ENCODE results near the gene KLF15.

KLF15 gene

DNA sequence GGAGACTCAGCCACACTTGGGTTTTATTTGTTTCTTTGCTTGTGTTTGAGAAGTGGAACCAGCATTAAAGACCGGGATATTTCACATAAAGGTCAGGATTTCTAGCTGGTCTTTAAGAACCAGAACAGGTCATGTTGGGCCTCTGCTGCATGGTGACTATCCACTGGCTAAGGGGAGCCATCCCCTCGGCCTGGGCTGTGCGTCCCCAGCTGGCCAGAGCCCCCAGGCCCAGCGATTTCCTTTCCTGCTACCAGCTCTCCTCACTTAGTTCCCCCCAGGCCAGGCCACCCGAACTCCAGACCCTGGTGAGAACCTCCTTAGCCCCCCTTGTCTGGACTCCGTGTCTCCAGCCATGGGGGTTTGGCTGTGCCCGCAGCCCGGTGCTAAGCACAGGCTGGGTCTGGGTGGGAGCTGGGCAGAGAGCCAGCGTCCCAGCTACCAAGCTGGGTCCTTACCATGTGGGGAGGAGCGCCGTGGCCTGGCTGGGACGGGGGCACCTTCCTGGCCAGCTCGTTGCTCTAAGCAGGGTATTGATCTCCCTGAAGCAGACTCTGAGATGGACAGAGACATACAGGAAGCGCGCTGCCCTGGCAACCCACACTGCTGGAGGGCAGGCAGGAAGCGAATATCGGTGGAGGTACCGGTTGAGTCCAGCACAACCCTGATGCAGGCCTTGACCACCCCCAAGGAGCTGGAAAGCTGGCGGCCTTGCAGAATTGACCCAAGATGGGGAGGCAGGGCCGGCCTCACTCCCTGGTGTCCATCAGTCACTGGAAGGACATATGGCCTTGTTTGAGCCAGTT is 49.4 kb downstream of the KLF15 start:
- H3K4me3 ChIP-seq (ENCODE audit: low read depth, low read length), result no peak overlapping the region

DNA sequence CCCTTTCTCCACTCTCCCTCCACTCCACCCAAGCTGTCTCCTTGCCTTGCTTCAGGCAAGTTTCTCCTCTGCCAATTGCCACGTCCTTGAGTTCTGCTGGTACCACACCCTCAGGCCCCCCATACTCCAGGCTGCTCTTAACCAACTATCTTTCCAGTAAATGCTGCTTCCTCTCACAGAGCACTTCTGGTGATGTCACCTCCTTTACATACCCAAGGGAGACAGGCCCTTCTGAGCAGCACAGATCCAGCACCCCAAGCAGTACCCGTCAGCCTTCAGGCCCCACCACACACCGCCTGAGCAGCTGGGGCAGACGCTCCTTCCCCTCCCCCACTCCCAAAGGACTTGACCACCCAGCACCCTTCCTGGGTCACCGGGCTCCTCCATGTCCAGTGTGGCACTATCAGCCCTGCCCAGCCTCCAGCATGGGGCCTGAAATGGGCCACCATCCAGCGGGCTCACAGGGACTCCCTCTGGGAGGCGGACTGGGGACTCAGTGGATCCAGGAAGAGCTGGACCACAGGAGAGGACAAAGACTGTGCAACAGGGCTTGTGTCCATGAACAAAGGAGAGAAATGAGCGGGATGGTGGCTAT is 50.2 kb downstream of the KLF15 start:
- H3K4me3 ChIP-seq (ENCODE audit: low read depth, low read length), result no peak overlapping the region

DNA sequence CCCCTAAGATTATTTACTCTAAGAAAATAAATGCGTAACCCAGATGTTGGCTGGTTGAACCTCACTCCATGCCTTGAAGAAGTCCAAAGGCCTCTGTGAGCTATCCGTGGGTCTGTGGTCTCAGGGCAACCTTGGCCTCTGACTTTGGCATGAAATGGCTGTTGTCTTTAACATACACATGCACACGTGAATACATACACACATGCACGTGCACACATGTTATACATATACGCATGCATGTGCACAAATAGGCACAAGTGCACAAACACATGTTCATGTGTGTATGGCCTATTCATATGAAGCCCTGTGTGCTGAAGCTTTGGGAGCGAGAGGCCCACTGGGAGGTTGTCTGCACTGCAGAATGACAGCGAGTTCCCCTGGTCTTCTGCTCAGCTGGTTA is 50.8 kb downstream of the KLF15 start:
- H3K4me3 ChIP-seq (ENCODE audit: low read depth, low read length), result no peak overlapping the region

DNA sequence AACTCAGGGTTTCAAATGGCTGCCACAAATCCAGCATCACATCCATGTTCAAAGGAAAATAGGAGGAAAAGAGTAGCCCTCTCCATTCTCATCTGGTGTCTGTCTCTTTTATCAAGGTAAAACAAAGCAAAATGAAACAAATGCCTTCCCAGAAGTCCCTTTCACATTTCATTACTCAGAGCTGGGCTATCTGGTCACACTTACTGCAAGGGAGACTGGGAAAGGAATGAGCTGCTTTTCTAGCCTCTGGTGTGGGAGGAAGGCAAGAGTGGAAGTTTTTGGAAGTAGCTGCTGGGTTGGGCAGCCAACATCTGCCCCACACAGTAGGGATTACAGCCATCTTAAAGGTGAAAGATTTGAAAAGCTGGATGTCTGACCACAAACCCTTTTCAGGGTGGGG is 51.8 kb downstream of the KLF15 start:
- H3K4me3 ChIP-seq (ENCODE audit: low read depth, low read length), result no peak overlapping the region

DNA sequence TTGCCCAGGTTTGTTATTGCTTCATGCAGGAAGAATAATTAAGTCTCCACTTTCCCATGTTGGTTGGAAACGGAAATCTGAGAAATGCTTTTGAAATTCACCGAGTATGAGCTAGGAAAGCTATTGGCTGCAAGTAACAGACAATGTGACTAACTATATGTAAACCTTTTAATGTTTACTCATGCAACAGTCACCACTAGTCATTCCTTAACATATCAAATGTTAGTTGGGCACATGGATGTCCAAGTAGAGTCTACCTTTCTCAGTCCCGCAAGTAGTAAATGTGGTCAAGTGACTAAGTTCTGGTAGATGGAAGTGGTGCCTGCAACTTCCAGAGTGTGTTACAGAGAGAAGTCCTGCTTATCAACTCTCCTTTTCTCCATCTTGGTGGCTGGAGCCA is 52.5 kb downstream of the KLF15 start:
- no peak overlapping the region for H3K4me3 ChIP-seq (ENCODE audit: low read depth, low read length)

DNA sequence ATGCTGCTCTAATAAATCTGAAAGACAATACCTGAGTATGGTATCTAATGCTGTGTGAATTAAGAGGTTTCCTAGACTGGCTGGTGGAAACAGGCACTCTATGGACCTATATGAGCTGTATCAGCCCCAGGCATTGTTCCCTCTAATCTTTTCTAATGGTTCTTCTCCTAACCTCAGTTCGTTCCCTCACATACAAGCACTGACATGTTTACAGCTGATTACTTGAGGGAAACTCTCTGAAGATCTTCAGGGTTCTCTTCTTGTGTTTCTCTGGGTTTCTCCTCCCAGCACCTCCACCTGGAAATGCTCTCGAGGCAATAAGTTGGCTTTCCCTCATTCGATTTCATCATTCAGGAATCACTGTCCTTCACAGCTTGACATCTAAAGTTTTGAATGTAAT is 52.9 kb downstream of the KLF15 start:
- no peak overlapping the region for H3K4me3 ChIP-seq (ENCODE audit: low read depth, low read length)

DNA sequence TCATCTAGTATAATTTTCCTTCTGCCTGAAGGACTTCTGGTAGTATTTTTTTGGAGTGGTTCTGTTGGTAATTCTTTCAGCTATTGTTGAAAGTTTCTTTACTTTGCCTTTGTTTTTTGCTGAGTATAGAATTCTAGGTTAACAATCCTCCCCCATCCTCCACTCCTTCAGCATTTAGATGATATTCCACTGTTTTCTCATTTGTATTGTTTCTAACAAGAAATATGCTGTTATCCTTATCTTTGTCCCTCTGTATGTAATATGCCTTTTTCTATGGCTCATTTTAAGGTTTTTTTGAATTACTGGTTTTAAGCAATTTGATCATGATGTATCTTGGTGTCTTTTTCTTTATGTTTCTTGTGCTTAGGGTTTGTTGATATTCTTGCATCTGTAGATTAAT is 53.9 kb downstream of the KLF15 start:
- H3K4me3 ChIP-seq (ENCODE audit: low read depth, low read length), result no peak overlapping the region

DNA sequence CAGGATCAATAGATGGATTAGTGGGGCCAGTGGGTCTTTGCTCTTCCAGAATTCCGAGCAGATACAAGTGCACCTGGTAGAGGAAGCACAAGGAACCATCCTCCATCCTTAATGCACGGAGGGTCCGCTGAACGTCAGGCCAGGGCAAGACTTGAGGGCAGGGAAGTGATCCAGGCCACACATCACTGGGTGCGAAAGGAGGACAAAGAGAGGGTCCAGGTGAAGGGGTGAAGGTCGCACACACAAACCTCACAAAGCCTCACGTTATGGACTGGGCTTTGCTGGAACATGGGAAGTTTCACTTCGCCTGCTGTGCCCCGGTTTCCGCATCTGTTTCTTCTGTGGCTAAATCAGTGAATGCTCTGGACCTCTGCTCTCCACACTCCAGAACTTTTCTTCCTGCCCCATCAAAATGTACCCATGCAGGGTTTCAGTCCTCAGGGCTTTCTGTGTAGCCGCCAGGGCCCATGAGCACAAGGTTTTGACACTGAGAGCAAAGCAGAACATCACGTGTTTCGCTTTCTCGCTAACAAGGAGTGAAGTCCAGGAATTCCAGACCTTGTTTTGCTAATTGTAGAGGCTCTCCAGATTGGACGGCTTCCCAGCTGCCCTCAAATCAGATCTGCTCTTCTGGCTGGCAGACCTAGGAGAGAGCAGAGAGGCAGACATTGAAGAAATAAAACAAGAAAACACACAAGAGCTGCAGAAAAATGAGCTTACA is 56.3 kb downstream of the KLF15 start:
- no peak overlapping the region for H3K4me3 ChIP-seq (ENCODE audit: low read depth, low read length)

DNA sequence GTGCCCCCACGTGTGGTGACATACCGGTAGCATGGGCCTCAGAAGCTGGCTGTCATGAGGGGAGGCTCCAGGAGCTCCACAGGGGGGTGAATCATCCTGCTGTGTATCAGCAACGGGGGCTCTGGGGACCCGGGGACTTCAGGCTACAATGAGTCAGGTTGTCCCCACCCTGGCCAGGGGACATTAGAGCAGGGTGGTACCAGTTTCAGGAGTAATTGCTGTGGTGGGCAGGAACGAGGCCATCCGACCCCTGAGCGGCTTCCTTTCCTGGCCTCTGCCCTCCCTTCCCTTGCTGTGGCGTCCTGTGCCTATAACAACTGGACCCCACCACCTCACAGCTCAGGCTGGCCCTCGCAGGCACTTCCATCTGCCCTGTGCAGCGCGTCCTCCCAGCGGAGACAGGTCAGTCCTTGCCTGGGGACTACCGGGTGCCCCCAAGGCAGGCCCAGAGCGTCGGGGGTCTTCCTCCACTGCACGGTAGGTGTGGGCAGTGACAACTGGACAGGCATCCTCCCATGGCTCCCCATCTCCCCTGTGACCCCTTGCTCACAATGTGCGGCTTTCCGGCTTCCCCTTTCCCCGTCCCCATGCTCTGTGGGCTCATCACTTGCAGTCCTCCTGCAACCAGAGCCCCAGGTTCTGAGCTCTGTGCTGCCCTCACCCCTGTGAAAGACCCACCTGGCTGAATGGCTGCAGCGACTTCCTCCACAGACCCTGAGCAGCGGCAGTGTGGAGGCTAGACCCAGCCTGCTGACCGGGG is 57.0 kb downstream of the KLF15 start:
- H3K4me3 ChIP-seq (ENCODE audit: low read depth, low read length), result no peak overlapping the region

DNA sequence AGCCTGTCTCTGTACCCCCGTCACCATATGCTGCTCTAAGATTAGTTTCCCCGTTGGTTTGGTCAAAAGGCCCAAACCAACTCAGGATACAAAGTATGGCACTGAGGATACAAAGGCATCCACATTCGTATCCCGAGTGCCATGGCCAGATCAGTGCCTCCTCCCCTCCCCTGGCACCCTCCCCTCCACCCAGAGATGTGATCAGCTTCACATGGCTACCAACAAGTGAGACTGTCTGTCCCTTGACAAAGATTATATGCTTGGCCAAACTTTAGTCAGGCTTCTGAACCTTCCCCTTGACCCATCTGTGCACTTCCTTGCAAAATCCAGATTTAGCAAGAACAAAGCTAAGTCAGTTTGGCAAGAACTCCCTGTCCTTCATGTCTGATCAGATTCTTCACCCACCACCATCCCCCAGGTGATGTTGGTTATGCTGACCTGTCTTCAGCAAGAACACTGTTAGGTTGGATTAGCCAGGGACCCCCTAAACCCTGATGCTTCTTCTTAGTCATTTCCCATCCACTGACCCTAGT is 61.7 kb downstream of the KLF15 start:
- H3K4me3 ChIP-seq (ENCODE audit: low read depth, low read length), result no peak overlapping the region

DNA sequence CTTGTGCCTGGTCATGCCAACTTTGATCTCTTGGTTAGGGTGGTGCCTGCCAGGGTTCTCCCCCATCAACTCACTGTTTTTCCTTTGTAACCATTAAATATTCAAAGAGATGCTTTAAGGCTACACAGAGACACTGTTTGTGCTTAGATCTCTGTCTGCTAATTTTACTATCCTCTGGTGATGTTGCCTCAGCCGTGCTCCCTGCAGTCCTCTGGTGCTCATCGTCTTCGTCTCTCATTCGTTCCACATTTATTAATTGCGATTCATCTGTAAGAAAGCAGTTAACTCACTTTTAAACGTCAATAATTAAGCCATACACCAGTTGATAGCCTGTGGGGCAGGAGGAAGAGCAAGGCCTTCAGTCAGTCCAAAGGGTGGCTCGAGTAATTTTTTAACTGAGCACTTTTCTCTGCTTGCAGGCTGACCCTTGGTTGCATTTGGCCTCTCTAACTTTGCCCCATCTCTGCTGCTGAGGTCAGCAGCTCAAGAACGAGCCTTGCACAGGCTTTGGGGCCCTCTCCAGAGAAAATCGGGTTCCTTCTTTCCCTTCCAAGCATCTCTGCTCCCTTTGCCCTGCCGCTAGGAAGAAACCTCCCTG is 62.9 kb downstream of the KLF15 start:
- no peak overlapping the region for H3K4me3 ChIP-seq (ENCODE audit: low read depth, low read length)

DNA sequence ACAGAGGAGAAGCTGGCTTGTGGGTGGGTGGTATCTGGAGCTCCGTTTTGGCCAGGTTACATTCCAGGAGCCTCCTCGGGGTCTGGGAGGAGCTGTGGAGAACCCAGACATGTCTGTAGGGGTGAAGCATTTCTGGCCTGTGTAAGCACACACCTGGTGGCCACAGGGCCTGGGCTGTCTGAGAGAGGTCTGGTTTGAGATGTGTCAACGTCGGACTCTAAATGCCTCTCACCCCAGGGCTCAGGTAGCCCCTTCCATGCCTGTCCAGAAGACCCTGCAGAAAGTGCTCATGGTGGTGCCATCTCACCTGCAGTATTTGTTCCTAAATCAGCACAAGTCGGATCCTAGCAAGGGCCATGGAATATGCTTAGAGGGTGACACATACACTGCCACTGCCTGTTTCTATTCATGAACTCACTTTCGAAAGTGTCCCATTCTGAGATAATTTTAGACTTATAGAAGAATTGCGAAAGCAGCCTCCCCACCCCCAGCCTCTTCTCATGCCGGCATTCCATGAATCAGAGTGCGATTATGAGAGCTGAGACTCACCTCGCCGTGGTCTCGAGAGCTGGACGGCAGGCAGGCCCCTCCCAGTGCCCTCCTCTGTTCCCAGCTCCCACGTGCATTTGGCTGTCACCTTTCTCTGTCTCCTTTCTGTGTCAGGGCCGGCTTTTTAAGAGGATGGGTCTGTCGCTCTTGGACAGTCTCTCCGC is 63.7 kb downstream of the KLF15 start:
- H3K4me3 ChIP-seq (ENCODE audit: low read depth, low read length), result no peak overlapping the region
